GM10248 (cell line): ENCODE results near the gene C10orf105.

ENCODE experiments used
- CTCF ChIA-PET: fragments of 300-600 bp; sonication (Branson Sonifier 250); formaldehyde crosslinking; extraction: SDS; loops from one replicate; lab custom pipeline; 2021; ENCODE audit warnings: antibody characterized with exemption; lab: Yijun Ruan, JAX
- POLR2A ChIA-PET: fragments of 350-650 bp; sonication (Branson Sonifier 250); formaldehyde crosslinking; extraction: SDS; loops from one replicate; lab custom pipeline; 2020; ENCODE audit warnings: antibody characterized with exemption; lab: Yijun Ruan, JAX
- DNase-seq: peaks from one replicate; pipeline ENCODE4 v3.0.0; 2012; ENCODE audit errors: extremely low spot score
- TF ChIP-seq, protein P1 (sequence below): IDR thresholded peaks from 2 replicates; pipeline ENCODE4 v1.5.1; 2012; ENCODE audit warnings: mild to moderate bottlenecking, low read depth; ENCODE audit errors: extremely low read depth, missing control alignments, control extremely low read depth

The C10orf105 gene

DNA sequence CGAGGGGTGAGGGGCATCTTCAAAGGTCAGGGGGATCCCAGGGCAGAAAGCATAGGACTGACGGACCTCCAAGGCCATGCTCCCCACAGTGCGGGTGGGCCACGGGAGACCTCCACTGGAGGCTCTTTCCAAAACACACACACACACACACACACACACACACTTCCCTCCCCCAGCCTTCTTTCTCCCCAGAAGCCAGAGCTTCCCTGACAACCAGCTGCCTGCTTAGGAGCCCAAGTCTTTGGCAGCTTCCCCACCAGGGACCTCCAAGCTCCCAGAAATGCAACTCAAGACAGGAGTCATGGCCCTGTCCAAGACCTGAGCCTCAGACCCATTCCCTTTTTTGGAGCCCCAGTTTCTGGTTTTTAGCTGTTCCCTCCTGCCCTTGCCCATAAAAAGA lies 710 bp upstream of the C10orf105 start:
- ChIA-PET POLR2A (no interaction called here), CTCF (interaction anchor here (0.8 to 5.1 kb wide), 2 partner anchors 11 to 12 kb away, joined by 3 to 23 read pairs; no protein-coding TSS in a partner anchor)
- TF ChIP-seq, protein P1, sequence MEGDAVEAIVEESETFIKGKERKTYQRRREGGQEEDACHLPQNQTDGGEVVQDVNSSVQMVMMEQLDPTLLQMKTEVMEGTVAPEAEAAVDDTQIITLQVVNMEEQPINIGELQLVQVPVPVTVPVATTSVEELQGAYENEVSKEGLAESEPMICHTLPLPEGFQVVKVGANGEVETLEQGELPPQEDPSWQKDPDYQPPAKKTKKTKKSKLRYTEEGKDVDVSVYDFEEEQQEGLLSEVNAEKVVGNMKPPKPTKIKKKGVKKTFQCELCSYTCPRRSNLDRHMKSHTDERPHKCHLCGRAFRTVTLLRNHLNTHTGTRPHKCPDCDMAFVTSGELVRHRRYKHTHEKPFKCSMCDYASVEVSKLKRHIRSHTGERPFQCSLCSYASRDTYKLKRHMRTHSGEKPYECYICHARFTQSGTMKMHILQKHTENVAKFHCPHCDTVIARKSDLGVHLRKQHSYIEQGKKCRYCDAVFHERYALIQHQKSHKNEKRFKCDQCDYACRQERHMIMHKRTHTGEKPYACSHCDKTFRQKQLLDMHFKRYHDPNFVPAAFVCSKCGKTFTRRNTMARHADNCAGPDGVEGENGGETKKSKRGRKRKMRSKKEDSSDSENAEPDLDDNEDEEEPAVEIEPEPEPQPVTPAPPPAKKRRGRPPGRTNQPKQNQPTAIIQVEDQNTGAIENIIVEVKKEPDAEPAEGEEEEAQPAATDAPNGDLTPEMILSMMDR: no peak
- no peak for DNase-seq

- no peak for DNase-seq
- POLR2A ChIA-PET: no interaction called here
- TF ChIP-seq, protein P1: no peak
- CTCF ChIA-PET: interaction anchor here (1.5 to 5.1 kb wide), 2 partner anchors 11 to 14 kb away, joined by 3 to 23 read pairs; no protein-coding TSS in a partner anchor
These were observed 536 bp downstream of the C10orf105 start for GRCh38 chr10:71719042-71719441.

DNA sequence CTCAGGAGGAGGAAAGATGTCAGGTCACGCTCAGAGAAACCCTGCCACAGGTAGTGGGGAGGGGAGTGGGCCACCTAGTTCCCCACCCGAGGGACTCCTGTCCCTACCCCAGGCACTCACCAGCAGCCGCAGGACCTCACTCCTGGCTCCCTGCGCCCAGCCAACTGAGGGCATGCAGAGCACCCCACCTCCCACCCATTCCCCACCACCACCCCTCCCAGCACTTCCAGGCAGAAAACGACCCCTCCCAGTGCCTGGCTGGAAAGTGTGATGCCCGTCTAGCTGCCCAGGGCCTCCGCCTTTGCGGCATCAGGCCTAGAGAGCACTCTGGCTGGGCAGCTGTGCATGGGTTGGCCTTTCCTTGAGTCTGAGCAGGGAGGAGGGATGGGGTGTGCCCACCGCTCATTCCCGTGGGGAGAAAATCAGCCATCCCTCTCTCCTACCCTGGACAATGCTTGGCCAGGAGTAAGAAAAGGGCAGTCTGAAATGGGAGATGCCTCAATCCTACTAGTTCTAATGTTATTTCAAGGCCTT lies 1.3 kb downstream of the C10orf105 start:
- no peak for DNase-seq
- ChIA-PET POLR2A (no interaction called here), CTCF (interaction anchor here (0.8 to 5.1 kb wide), 7 partner anchors 8 to 55 kb away, joined by 3 to 23 read pairs (median 9); partner anchors contain the start of gene VSIR)
- TF ChIP-seq, protein P1: no peak

DNA sequence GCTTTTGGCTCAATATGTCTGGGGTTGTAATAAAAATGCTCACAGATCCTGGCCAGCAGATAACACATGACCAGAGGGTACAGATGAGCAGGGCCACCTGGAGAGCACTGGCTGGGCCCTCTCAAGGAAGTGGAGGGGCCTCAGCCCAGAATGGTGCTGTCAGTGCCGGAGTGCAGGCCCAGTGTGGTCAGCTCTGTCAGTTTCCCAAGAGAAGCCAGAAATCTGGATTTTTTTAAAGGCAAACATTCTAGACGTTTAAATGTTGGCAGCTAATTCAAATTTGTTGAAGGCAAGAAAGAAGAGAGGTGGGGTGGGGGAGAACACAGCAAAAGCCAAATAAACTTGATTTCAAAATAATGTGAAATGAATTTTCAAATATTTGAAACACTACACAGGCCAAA lies 2.0 kb downstream of the C10orf105 start:
- ChIA-PET CTCF (interaction anchor here (0.8 to 2.9 kb wide), 6 partner anchors 8 to 56 kb away, joined by 3 to 14 read pairs (median 7); partner anchors contain the start of gene VSIR), POLR2A (no interaction called here)
- DNase-seq: no peak
- TF ChIP-seq, protein P1: no peak

DNA sequence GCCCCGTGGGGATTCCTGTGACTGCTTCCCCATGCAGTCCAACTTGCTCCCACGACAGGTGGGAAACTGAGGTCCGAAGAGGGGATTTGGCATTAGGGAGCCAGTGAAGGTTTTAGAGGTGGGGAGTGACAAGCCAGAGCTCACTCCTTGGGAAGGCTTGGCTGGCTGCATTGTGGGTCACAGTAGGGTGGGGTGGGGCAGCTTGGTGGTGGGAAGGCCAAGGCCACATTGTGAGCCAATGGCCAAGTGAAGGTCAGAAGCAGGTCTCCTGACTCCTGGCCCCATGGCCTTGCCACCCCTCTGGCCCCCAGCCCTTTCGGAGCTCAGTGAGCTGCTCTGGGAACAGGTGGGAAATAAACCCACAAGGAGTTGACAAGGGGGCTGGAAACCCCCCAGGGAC lies 2.5 kb downstream of the C10orf105 start:
- ChIA-PET POLR2A (no interaction called here), CTCF (interaction anchor here (1.2 to 2.9 kb wide), 6 partner anchors 9 to 56 kb away, joined by 3 to 14 read pairs (median 7); partner anchors contain the start of gene VSIR)
- DNase-seq: no peak
- TF ChIP-seq, protein P1: no peak

- CTCF ChIA-PET: interaction anchor here (1.3 to 2.9 kb wide), 5 partner anchors 9 to 20 kb away, joined by 3 to 14 read pairs (median 9); no protein-coding TSS in a partner anchor
- no peak for DNase-seq
- TF ChIP-seq, protein P1: no peak
- POLR2A ChIA-PET: no interaction called here
These were observed 3.2 kb downstream of the C10orf105 start for GRCh38 chr10:71716426-71716825.
